ENCODE data around the gene DNAAF3.

Gene DNAAF3

GRCh38 chr19:55109527-55110291 lies 56.7 kb downstream of the DNAAF3 start:
- Histone ChIP-seq H4K20me1 (ENCODE audit: insufficient read depth, low read length) (peaks cover 61% of the 10 kb centered on the region), H3K79me2 (ENCODE audit: insufficient read depth, low read length) (peaks cover 62% of the 10 kb centered on the region), H3K9ac (ENCODE audit: low read depth, low read length) (no peak overlapping the region), H3K4me3 (ENCODE audit: low read depth in 1 of 2, low read length in 2 of 2) (no peak overlapping the region), H3K27ac (ENCODE audit: low read length) (no peak overlapping the region), H2AFZ (ENCODE audit: low read depth, low read length) (no peak overlapping the region), H3K9me3 (ENCODE audit: insufficient read depth, low read length, severe bottlenecking) (no peaks in the 10 kb centered on the region), H3K27me3 (ENCODE audit: insufficient read depth, low read length, poor library complexity) (no peaks in the 10 kb centered on the region), H3K4me1 (ENCODE audit: insufficient read depth, low read length) (peaks cover 7% of the 10 kb centered on the region), H3K4me2 (ENCODE audit: insufficient read depth, low read length) (no peak overlapping the region), H3K36me3 (ENCODE audit: insufficient read depth, low read length) (peaks cover 50% of the 10 kb centered on the region)
- ATAC-seq (ENCODE audit: insufficient read depth, low read depth) (no peak), DNase-seq (no peak)
- TF ChIP-seq CTCF (IDR thresholded peaks at IDR 0.05; ENCODE audit: borderline replicate concordance, extremely low read depth, low read length, poor library complexity, severe bottlenecking) (no peak), EZH2 (IDR thresholded peaks at IDR 0.05; ENCODE audit: borderline replicate concordance, low read depth, low read length, severe bottlenecking) (no peak)
